Choroid plexus epithelial cell (primary cell): ENCODE data around the gene CFTR.
"Not testable (repeated sequence)": the region's sequence is repeated elsewhere in the genome, so short reads cannot be mapped to it uniquely, and the experiment has no call there.

Source experiments
- DNase-seq: peaks from one replicate; pipeline ENCODE4 v3.0.0-alpha.2; 2010; ENCODE audit warnings: low read depth
- H3K4me3 ChIP-seq: 2 replicates; pipeline ENCODE4 v1.5.1; 2011; ENCODE audit warnings: low read depth, mild to moderate bottlenecking, control low read depth, low read length, moderate library complexity
- TF ChIP-seq, protein P1 (sequence below): conservative IDR thresholded peaks from 2 replicates; pipeline ENCODE4 v1.5.1; 2011; ENCODE audit warnings: low read depth, mild to moderate bottlenecking, control low read depth, inconsistent platforms, low read length, moderate library complexity

The CFTR gene

DNA sequence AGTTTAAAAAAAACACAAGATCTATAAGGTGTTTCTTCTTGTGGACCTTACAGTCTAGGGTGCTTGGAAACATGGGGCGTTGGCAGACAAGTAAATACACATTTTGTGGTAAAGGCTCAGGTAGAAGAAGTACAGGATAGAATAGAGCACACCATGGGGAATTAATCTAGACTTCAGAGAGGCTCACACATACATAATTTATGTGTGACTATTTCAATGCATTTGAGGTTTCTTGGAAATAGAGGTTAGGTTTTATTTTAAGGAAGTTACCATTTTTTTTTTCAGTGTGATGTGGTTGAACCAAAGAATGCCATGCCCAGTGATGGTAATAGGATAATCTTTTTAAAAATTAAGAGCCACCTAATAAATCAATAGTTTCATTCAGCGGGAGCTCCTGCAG is 12.8 kb downstream of the CFTR start:
- no peak for DNase-seq
- TF ChIP-seq, protein P1, sequence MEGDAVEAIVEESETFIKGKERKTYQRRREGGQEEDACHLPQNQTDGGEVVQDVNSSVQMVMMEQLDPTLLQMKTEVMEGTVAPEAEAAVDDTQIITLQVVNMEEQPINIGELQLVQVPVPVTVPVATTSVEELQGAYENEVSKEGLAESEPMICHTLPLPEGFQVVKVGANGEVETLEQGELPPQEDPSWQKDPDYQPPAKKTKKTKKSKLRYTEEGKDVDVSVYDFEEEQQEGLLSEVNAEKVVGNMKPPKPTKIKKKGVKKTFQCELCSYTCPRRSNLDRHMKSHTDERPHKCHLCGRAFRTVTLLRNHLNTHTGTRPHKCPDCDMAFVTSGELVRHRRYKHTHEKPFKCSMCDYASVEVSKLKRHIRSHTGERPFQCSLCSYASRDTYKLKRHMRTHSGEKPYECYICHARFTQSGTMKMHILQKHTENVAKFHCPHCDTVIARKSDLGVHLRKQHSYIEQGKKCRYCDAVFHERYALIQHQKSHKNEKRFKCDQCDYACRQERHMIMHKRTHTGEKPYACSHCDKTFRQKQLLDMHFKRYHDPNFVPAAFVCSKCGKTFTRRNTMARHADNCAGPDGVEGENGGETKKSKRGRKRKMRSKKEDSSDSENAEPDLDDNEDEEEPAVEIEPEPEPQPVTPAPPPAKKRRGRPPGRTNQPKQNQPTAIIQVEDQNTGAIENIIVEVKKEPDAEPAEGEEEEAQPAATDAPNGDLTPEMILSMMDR = no peak
- no peak overlapping the region for H3K4me3 ChIP-seq

DNA sequence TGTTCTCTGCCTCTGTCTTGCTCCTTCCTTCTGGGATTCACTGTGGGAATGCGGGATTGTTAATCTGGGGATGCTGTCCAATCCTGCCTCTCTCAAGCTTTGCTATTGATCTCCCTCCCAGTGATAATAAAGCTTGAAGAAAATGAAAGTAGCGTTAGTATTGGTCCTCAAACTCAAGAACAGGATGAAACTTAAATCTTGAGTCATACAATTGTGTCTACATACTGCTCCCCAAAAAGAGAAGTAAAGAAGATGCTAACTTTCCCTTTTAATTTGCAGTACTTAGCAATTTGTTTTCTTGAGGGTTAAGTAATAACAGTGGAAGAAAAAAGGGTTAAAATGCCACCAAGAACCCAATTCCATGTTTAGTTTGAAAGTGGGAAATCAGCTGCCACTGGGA is 13.6 kb downstream of the CFTR start:
- DNase-seq = no peak
- no peak overlapping the region for H3K4me3 ChIP-seq
- TF ChIP-seq, protein P1 = no peak

DNA sequence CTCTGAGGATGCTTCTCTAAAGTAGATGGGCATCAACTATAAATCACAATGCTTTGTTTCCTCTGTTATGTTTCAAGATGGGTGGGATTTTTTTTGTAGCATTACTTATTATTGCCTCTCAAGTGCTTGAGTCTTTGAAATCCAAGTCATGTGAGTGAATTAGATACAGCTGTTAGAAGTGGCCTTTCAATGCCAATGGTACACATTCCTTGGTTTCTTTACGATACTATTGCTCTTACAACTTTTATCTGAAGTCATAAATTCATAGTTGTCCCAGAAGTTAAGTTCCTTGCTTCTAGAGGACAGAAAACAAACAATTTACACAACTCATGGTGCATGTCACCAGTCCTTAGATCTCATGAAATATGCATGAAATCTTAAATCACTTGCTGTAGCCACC is 15.5 kb downstream of the CFTR start:
- TF ChIP-seq, protein P1 = no peak
- no peak overlapping the region for H3K4me3 ChIP-seq
- DNase-seq = no peak

DNA sequence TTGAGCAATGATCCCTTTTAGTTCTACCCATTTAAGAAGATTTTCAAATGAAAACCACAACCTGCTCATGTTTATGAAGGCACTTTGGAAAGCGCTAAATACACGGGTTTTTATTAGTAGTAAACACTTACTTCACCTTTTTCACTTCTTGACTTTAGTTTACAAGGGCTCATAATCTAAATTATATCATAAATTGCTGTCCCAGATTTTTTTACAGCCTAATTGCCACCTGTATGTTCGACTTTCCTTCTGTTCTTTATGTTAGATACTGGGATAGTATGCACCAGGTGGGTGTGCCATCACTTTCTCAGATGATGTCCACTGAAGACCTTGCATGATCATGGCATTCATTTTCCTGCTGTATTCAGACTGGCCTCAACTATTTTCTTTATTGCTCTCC is 22.5 kb downstream of the CFTR start:
- no peak for DNase-seq
- H3K4me3 ChIP-seq = no peak overlapping the region
- TF ChIP-seq, protein P1 = no peak

DNA sequence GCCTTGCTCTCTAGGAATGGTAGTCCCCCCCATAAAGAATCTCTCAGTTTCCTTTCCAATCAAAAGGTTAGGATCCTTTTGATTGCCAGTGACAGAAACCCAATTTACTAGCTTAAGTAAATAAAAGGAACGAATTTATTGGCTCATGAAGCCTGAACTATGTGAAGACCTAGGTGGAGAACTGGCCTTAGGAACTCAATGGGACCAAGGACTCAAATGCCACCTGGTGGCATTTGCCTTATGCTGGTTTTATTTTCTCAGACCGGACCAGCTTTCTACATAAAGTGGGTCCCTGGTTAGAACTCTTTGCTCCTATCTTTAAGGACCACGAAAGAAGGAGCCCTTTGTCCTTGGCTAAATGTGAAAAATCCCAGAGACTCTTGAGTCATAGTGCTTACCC is 25.4 kb downstream of the CFTR start:
- DNase-seq = no peak
- H3K4me3 ChIP-seq = no peak overlapping the region
- TF ChIP-seq, protein P1 = no peak

DNA sequence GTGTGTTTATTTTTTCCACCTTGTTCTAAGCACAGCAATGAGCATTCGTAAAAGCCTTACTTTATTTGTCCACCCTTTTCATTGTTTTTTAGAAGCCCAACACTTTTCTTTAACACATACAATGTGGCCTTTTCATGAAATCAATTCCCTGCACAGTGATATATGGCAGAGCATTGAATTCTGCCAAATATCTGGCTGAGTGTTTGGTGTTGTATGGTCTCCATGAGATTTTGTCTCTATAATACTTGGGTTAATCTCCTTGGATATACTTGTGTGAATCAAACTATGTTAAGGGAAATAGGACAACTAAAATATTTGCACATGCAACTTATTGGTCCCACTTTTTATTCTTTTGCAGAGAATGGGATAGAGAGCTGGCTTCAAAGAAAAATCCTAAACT is 28.9 kb downstream of the CFTR start:
- no peak for DNase-seq
- TF ChIP-seq, protein P1 = no peak
- no peak overlapping the region for H3K4me3 ChIP-seq

DNA sequence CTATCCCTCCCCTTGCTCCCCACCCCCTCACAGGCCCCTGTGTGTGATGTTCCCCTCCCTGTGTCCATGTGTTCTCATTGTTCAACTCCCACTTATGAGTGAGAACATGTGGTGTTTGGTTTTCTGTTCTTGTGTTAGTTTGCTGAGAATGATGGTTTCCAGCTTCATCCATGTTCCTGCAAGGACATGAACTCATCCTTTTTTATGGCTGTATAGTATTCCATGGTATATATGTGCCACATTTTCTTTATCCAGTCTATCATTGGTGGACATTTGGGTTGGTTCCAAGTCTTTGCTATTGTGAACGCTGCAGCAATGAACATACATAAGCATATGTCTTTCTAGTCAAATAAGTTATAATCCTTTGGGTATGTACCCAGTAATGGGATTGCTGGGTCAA is 37.4 kb downstream of the CFTR start:
- not testable (repeated sequence) for H3K4me3 ChIP-seq, DNase-seq

DNA sequence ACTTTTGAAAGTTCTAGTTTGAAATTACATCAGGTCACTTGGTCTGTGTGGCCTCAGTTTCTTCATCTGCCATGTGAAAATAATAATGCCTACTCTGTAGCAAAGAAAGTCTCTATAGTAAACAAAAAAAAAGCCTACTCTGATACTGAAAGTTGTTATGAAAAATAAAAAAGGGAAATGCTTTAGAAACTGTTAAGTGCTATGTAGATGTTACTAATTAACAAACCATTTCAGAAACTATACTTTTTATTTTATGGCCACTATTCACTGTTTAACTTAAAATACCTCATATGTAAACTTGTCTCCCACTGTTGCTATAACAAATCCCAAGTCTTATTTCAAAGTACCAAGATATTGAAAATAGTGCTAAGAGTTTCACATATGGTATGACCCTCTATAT is 50.6 kb downstream of the CFTR start:
- no peak for DNase-seq
- TF ChIP-seq, protein P1 = no peak
- H3K4me3 ChIP-seq = no peak overlapping the region
